Measurements from ENCODE around the gene MRPS11. TPM values are rescaled to one million over a fixed set of nuclear protein-coding genes. Genes with fewer than 3 reads are reported as not detected.
"Not testable (repeated sequence)": the region's sequence is repeated elsewhere in the genome, so short reads cannot be mapped to it uniquely, and the experiment has no call there.

Gene MRPS11
- total RNA-seq, 4 donors from 2014 or later: 20.0 to 32.7 (median 28.9) TPM

GRCh38 chr15:88428805-88429605 lies 38.5 kb upstream of the MRPS11 start:
- WGBS: 70% methylated on average over 11 of the region's 12 CpGs
- Histone ChIP-seq H3K27ac (no peak overlapping the region), H3K9me3 (no peaks in the 10 kb centered on the region), H3K4me3 (no peak overlapping the region), H3K36me3 (no peaks in the 10 kb centered on the region), H3K4me1 (no peaks in the 10 kb centered on the region), H3K27me3 (peaks cover 7% of the 10 kb centered on the region)
- no peak for DNase-seq (ENCODE audit: low spot score in 2 of 2)
- TF ChIP-seq POLR2A (IDR thresholded peaks at IDR 0.05) (no peak), POLR2AphosphoS5 (IDR thresholded peaks at IDR 0.05) (no peak), CTCF (IDR thresholded peaks at IDR 0.05) (no peak), EP300 (IDR thresholded peaks at IDR 0.05) (no peak)

GRCh38 chr15:88430051-88430450 lies 37.5 kb upstream of the MRPS11 start:
- Histone ChIP-seq H3K9me3 (no peaks in the 10 kb centered on the region), H3K27ac (no peak overlapping the region), H3K4me1 (no peaks in the 10 kb centered on the region), H3K36me3 (no peaks in the 10 kb centered on the region), H3K27me3 (peaks cover 7% of the 10 kb centered on the region), H3K4me3 (no peak overlapping the region)
- no peak for DNase-seq (ENCODE audit: low spot score in 2 of 2)
- TF ChIP-seq CTCF (IDR thresholded peaks at IDR 0.05) (no peak), POLR2A (IDR thresholded peaks at IDR 0.05) (no peak), POLR2AphosphoS5 (IDR thresholded peaks at IDR 0.05) (no peak), EP300 (IDR thresholded peaks at IDR 0.05) (no peak)

GRCh38 chr15:88431441-88431840 lies 36.1 kb upstream of the MRPS11 start:
- Histone ChIP-seq H3K4me1 (no peaks in the 10 kb centered on the region), H3K36me3 (no peaks in the 10 kb centered on the region), H3K27me3 (peaks cover 8% of the 10 kb centered on the region), H3K9me3 (no peaks in the 10 kb centered on the region), H3K4me3 (no peak overlapping the region), H3K27ac (no peak overlapping the region)
- DNase-seq (ENCODE audit: low spot score in 2 of 2): no peak
- WGBS: 87% methylated on average over 10 of the region's 10 CpGs
- TF ChIP-seq EP300 (IDR thresholded peaks at IDR 0.05) (no peak), CTCF (IDR thresholded peaks at IDR 0.05) (no peak), POLR2A (IDR thresholded peaks at IDR 0.05) (no peak), POLR2AphosphoS5 (IDR thresholded peaks at IDR 0.05) (no peak)

GRCh38 chr15:88433046-88433685 lies 34.3 kb upstream of the MRPS11 start:
- no peak overlapping the region for H3K4me3 ChIP-seq
- TF ChIP-seq EP300 (IDR thresholded peaks at IDR 0.05) (no peak), CTCF (IDR thresholded peaks at IDR 0.05) (no peak), POLR2A (IDR thresholded peaks at IDR 0.05) (no peak), POLR2AphosphoS5 (IDR thresholded peaks at IDR 0.05) (no peak)
- no peak for DNase-seq (ENCODE audit: low spot score in 2 of 2)
- no peaks in the 10 kb centered on the region for H3K4me1 ChIP-seq
- WGBS: 83% methylated on average over 7 of the region's 7 CpGs
- no peaks in the 10 kb centered on the region for H3K36me3 ChIP-seq
- no peak overlapping the region for H3K27ac ChIP-seq
- peaks cover 12% of the 10 kb centered on the region for H3K27me3 ChIP-seq
- no peaks in the 10 kb centered on the region for H3K9me3 ChIP-seq

- H3K4me3 ChIP-seq; DNase-seq (ENCODE audit: low spot score in 2 of 2); H3K27ac ChIP-seq; H3K9me3 ChIP-seq; H3K4me1 ChIP-seq; H3K36me3 ChIP-seq: not testable (repeated sequence)
- H3K27me3 ChIP-seq: peaks cover 13% of the 10 kb centered on the region
- WGBS: 75% methylated on average over 5 of the region's 5 CpGs
Observed at GRCh38 chr15:88434106-88434505, 33.4 kb upstream of the MRPS11 start.
